H1 (cell line): ENCODE data around the gene SHLD2. TPM values are rescaled to one million over a fixed set of nuclear protein-coding genes. Genes with fewer than 3 reads are reported as not detected.

ENCODE experiments used
- BRCA1 ChIP-seq: IDR thresholded peaks from 2 replicates; pipeline ENCODE4 v1.6.1; 2012; ENCODE audit warnings: low read depth, low read length, improper control_type of control experiment
- CBX8 ChIP-seq: fragments of 300-800, 300-1000 bp; sonication (generic); IDR thresholded peaks from 2 replicates; pipeline ENCODE4 v1.7.1; 2016; ENCODE audit warnings: low read depth, low read length, borderline replicate concordance
- CREB1 ChIP-seq: IDR thresholded peaks from 2 replicates; pipeline ENCODE4 v1.6.1; 2012; ENCODE audit warnings: inconsistent platforms
- CTBP2 ChIP-seq: IDR thresholded peaks from 2 replicates; pipeline ENCODE4 v1.7.0; 2011; ENCODE audit warnings: borderline replicate concordance, mild to moderate bottlenecking, moderate library complexity, mixed read lengths, low read length; ENCODE audit not compliant: insufficient read depth, insufficient read length
- SRF ChIP-seq: IDR thresholded peaks from 2 replicates; pipeline ENCODE4 v1.6.1; 2011; ENCODE audit warnings: mild to moderate bottlenecking, low read depth, low read length, moderate library complexity
- polyA plus RNA-seq, 7 experiments: library from polyadenylated mRNA; depleted of rRNA in 3 of 7; stranded (reverse) in 5 of 7; unstranded in 2 of 7; fragments of >200 nt in 5 of 7; fragments of 200-250 nt in 2 of 7; gene quantifications; 1 replicate in 5 of 7; 2 replicates in 1 of 7; 4 replicates in 1 of 7; pipeline versions ENCODE4 v1.2.1 to v1.2.3, GENCODE V29; 2011 to 2013; ENCODE audit warnings: missing spikeins in 2 of 7, mixed read lengths in 2 of 7
- total RNA-seq: library from RNA; stranded (reverse); fragmentation: NEBNext Ultra II Directional; extraction: Animal tissue kit (Norgen Biotek cat#: 25700); gene quantifications from 2 replicates; pipeline ENCODE4 v1.2.1, GENCODE V29; 2021

SHLD2 gene
- total and polyA plus RNA-seq, 2 of the 8 experiments (the other 6 are each of a cell fraction or from before 2014, with no cell fraction given), result 7.9 to 32.4 TPM

- TF ChIP-seq SRF, result no peak
- TF ChIP-seq BRCA1, result no peak; the same call in 1 of the 2 replicates
- TF ChIP-seq CBX8, result no peak
- peak; percentile 40; the same call in 1 of the 2 replicates for TF ChIP-seq CREB1
- no peak for TF ChIP-seq CTBP2
These were observed 385 bp downstream of the SHLD2 start (continued) for GRCh38 chr10:87095236-87095945.
